ENCODE measurements around the gene CACNA1B.

- TF ChIP-seq POLR2A (IDR thresholded peaks at IDR 0.05; ENCODE audit: insufficient read depth in 1 of 2, low read depth in 2 of 2, low read length in 2 of 2) (no peak), TP53 (CRISPR knock-in tag; conservative IDR thresholded peaks at IDR 0.05) (no peak), NAIF1 (CRISPR knock-in tag; IDR thresholded peaks at IDR 0.05; ENCODE audit: borderline replicate concordance) (no peak), ZNF574 (CRISPR knock-in tag; IDR thresholded peaks at IDR 0.05) (no peak), ZFP90 (CRISPR knock-in tag; IDR thresholded peaks at IDR 0.05; ENCODE audit: borderline replicate concordance) (no peak)
These were observed 22.2 kb downstream of the CACNA1B start for GRCh38 chr9:137899551-137900360.

Measured in HepG2 (cell line).